ENCODE measurements around the gene ATP5PB.

- TF ChIP-seq CTCF (conservative IDR thresholded peaks at IDR 0.05) (no peak), ZFX (IDR thresholded peaks at IDR 0.05) (no peak)
Measured at GRCh38 chr1:111497592-111497991, 48.3 kb downstream of the ATP5PB start.

Data from C4-2B (cell line).